Type B pancreatic cell (in vitro differentiated cells): ENCODE measurements around the gene CYP39A1. TPM values are rescaled to one million over a fixed set of nuclear protein-coding genes. Genes with fewer than 3 reads are reported as not detected.
A peak's percentile ranks its signal among the peaks of the same experiment; 100 is the strongest.

ENCODE experiments used
- DNase-seq: peaks from one replicate; pipeline ENCODE4 v3.0.0; 2021; ENCODE audit warnings: mixed read lengths; ENCODE audit not compliant: unreplicated experiment; ENCODE audit errors: extremely low spot score
- H3K27ac Mint-ChIP-seq: 2 replicates; pipeline ENCODE4 v1.8.0; 2021; ENCODE audit warnings: mild to moderate bottlenecking, mixed read lengths
- H3K27me3 Mint-ChIP-seq: 2 replicates; pipeline ENCODE4 v1.8.0; 2021; ENCODE audit warnings: mixed read lengths
- H3K36me3 Mint-ChIP-seq: 2 replicates; pipeline ENCODE4 v1.8.0; 2021; ENCODE audit warnings: mixed read lengths
- H3K4me1 Mint-ChIP-seq: one replicate; pipeline ENCODE4 v1.8.0; 2021; ENCODE audit warnings: mixed read lengths; ENCODE audit not compliant: unreplicated experiment
- H3K4me3 Mint-ChIP-seq: 2 replicates; pipeline ENCODE4 v1.8.0; 2021; ENCODE audit warnings: mild to moderate bottlenecking, mixed read lengths
- H3K9me3 Mint-ChIP-seq: 2 replicates; pipeline ENCODE4 v1.8.0; 2021; ENCODE audit warnings: mixed read lengths
- total RNA-seq: library from RNA; stranded (reverse); gene quantifications from 2 replicates; pipeline ENCODE4 v1.2.1, GENCODE V29; 2021; ENCODE audit warnings: low replicate concordance
- TF ChIP-seq, protein P1 (sequence below): fragments of 200-600 bp; sonication (generic); conservative IDR thresholded peaks from 2 replicates; pipeline ENCODE4 v1.5.0; 2021; ENCODE audit warnings: antibody characterized with exemption, mild to moderate bottlenecking

Gene CYP39A1
- total RNA-seq, 1 donor from 2014 or later, result 6.7 TPM

GRCh38 chr6:46688966-46689335 lies 36.3 kb upstream of the CYP39A1 start:
- Mint-ChIP-seq H3K4me1 (no peaks in the 10 kb centered on the region), H3K36me3 (no peaks in the 10 kb centered on the region), H3K27me3 (peaks cover 20% of the 10 kb centered on the region), H3K27ac (no peak overlapping the region), H3K4me3 (no peak overlapping the region), H3K9me3 (no peaks in the 10 kb centered on the region)
- TF ChIP-seq, protein P1, sequence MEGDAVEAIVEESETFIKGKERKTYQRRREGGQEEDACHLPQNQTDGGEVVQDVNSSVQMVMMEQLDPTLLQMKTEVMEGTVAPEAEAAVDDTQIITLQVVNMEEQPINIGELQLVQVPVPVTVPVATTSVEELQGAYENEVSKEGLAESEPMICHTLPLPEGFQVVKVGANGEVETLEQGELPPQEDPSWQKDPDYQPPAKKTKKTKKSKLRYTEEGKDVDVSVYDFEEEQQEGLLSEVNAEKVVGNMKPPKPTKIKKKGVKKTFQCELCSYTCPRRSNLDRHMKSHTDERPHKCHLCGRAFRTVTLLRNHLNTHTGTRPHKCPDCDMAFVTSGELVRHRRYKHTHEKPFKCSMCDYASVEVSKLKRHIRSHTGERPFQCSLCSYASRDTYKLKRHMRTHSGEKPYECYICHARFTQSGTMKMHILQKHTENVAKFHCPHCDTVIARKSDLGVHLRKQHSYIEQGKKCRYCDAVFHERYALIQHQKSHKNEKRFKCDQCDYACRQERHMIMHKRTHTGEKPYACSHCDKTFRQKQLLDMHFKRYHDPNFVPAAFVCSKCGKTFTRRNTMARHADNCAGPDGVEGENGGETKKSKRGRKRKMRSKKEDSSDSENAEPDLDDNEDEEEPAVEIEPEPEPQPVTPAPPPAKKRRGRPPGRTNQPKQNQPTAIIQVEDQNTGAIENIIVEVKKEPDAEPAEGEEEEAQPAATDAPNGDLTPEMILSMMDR, result no peak
- no peak for DNase-seq

DNA sequence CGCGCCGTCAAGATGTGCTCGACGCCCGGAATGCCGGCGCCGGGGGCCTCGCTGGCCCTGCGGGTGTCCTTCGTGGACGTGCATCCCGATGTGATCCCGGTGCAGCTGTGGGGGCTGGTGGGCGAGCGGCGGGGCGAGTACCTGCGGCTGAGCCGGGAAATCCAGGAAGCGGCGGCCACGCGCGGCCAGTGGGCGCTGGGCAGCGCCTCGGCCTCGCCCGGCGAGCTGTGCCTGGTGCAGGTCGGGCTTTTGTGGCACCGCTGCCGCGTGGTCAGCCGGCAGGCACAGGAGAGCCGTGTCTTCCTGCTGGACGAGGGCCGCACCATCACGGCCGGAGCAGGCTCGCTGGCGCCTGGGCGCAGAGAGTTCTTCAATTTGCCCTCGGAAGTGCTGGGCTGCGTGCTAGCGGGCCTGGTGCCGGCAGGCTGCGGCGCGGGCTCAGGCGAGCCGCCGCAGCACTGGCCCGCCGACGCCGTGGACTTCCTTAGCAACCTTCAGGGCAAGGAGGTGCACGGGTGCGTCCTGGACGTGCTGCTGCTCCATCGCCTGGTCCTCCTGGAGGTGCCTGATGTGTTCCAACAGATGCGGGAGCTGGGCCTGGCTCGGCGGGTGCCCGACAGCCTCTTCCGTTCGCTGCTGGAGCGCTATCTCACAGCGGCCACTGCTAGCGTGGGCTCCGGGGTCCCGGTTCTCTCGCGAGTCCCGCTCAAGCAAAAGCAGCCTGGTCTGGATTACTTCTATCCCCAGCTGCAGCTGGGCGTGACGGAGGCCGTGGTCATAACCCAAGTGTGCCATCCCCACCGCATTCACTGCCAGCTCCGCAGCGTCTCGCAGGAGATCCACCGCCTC lies 35.7 kb upstream of the CYP39A1 start:
- no peak for DNase-seq
- Mint-ChIP-seq H3K4me1 (no peaks in the 10 kb centered on the region), H3K27ac (no peak overlapping the region)

DNA sequence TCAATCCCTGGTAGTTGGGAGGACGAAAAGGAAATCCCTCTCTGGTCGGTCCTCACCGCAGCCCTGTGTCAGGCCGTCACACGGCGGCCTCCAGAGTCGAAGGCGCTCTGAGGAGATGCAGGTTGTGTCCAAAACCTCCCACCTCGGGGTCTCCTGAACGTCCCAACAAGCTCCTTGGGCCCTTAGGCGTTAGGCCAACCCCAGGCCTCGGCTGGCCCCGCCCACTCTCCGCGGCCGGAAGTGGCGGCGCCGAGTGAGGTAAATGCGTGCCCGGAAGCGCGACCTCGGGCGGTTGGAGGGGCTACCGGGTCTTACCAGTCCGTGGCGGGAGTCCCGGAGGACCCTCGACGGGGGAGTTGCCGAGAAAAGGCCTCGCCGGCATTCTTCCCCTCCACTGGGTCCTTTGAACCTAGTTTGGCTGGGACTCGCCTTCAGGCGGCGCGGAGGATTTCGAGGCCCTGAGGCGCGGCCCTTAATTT lies 35.0 kb upstream of the CYP39A1 start, which contains the start of gene TDRD6:
Gene TDRD6 (plus strand): TSS at position 267 of the 479 bp plus-strand sequence. CDS start 244 bp downstream, outside the sequence.
- TF ChIP-seq, protein P1, result no peak
- no peaks in the 10 kb centered on the region for H3K36me3 Mint-ChIP-seq
- peaks cover 8% of the 10 kb centered on the region for H3K27me3 Mint-ChIP-seq
- H3K4me3 Mint-ChIP-seq, result no peak within 1 kb of the TSS
- no peak within 1 kb of the TSS for H3K27ac Mint-ChIP-seq
- no peaks in the 10 kb centered on the region for H3K4me1 Mint-ChIP-seq
- no peak for DNase-seq
- no peaks in the 10 kb centered on the region for H3K9me3 Mint-ChIP-seq

More for the DNA sequence above, 35.7 kb upstream of the CYP39A1 start:
- TF ChIP-seq, protein P1, result no peak
- no peaks in the 10 kb centered on the region for H3K36me3 Mint-ChIP-seq
- H3K27me3 Mint-ChIP-seq, result peaks cover 14% of the 10 kb centered on the region
- no peak overlapping the region for H3K4me3 Mint-ChIP-seq
- H3K9me3 Mint-ChIP-seq, result no peaks in the 10 kb centered on the region

GRCh38 chr6:46684771-46685170 lies 32.2 kb upstream of the CYP39A1 start:
- Mint-ChIP-seq H3K9me3 (no peaks in the 10 kb centered on the region), H3K4me1 (no peaks in the 10 kb centered on the region), H3K4me3 (no peak overlapping the region), H3K27ac (no peak overlapping the region), H3K27me3 (peaks cover 4% of the 10 kb centered on the region), H3K36me3 (no peaks in the 10 kb centered on the region)
- no peak for DNase-seq
- TF ChIP-seq, protein P1, result no peak

- H3K9me3 Mint-ChIP-seq, result no peaks in the 10 kb centered on the region
- TF ChIP-seq, protein P1, result peak; percentile 62
- H3K4me3 Mint-ChIP-seq, result no peak overlapping the region
- H3K36me3 Mint-ChIP-seq, result no peaks in the 10 kb centered on the region
- H3K27me3 Mint-ChIP-seq, result no peaks in the 10 kb centered on the region
- H3K27ac Mint-ChIP-seq, result no peak overlapping the region
- no peak for DNase-seq
- H3K4me1 Mint-ChIP-seq, result no peaks in the 10 kb centered on the region
These were observed 24.7 kb upstream of the CYP39A1 start for GRCh38 chr6:46677314-46677654.
